Neuronal stem cell (in vitro differentiated cells): ENCODE data around the gene MBNL3.
"Not testable (repeated sequence)": the region's sequence is repeated elsewhere in the genome, so short reads cannot be mapped to it uniquely, and the experiment has no call there.

Source experiments
- DNase-seq: peaks from one replicate; pipeline ENCODE4 v3.0.0-alpha.2; 2013; ENCODE audit warnings: low spot score
- H2AFZ ChIP-seq: one replicate; pipeline ENCODE4 v1.6.1; 2013; ENCODE audit warnings: mild to moderate bottlenecking, low read length, inconsistent platforms
- H2AK5ac ChIP-seq: 2 replicates; pipeline ENCODE4 v1.6.1; 2013; ENCODE audit warnings: low read depth, mild to moderate bottlenecking, inconsistent platforms, low read length, moderate library complexity, mixed read lengths
- H2BK120ac ChIP-seq: 2 replicates; pipeline ENCODE4 v1.6.1; 2013; ENCODE audit warnings: low read depth, mild to moderate bottlenecking, inconsistent platforms, low read length, moderate library complexity, mixed read lengths
- H2BK12ac ChIP-seq: one replicate; pipeline ENCODE4 v1.6.1; 2013; ENCODE audit warnings: low read length, inconsistent platforms
- H2BK15ac ChIP-seq: 2 replicates; pipeline ENCODE4 v1.6.1; 2013; ENCODE audit warnings: mild to moderate bottlenecking, low read length, inconsistent platforms, mixed read lengths
- H2BK5ac ChIP-seq: one replicate; pipeline ENCODE4 v1.6.1; 2013; ENCODE audit warnings: inconsistent platforms, mild to moderate bottlenecking, low read length, moderate library complexity
- H3K14ac ChIP-seq: one replicate; pipeline ENCODE4 v1.6.1; 2013; ENCODE audit warnings: low read length, inconsistent platforms
- H3K18ac ChIP-seq: 2 replicates; pipeline ENCODE4 v1.6.1; 2013; ENCODE audit warnings: low read length, inconsistent platforms
- H3K23ac ChIP-seq: 2 replicates; pipeline ENCODE4 v1.6.1; 2013; ENCODE audit warnings: low read depth, mild to moderate bottlenecking, mixed read lengths, low read length, inconsistent platforms; ENCODE audit not compliant: poor library complexity
- H3K27ac ChIP-seq: replicated peaks from 3 replicates; pipeline ENCODE4 v1.5.1; 2013; ENCODE audit warnings: low read length, inconsistent platforms
- H3K27me3 ChIP-seq, 3 experiments: 2 replicates each; pipeline ENCODE4 v1.6.1; 2013; ENCODE audit warnings: low read length in 3 of 3, mild to moderate bottlenecking in 2 of 3, inconsistent platforms in 1 of 3, low read depth in 1 of 3, mixed read lengths in 1 of 3, moderate library complexity in 1 of 3; ENCODE audit not compliant: control insufficient read depth in 3 of 3, insufficient read depth in 3 of 3
- H3K36me3 ChIP-seq, 2 donors: replicated peaks in 1 of 2; 2 replicates each; pipeline ENCODE4 v1.6.1; 2013; ENCODE audit warnings: low read length in 2 of 2; ENCODE audit not compliant: control insufficient read depth in 2 of 2, insufficient read depth in 2 of 2
- H3K4ac ChIP-seq: 2 replicates; pipeline ENCODE4 v1.6.1; 2013; ENCODE audit warnings: inconsistent platforms, mild to moderate bottlenecking, low read length, moderate library complexity
- H3K4me1 ChIP-seq, 2 donors: 1 replicate in 1 of 2; 2 replicates in 1 of 2; pipeline ENCODE4 v1.6.1; 2013; ENCODE audit warnings: low read length in 2 of 2, low read depth in 1 of 2; ENCODE audit not compliant: control insufficient read depth in 2 of 2, insufficient read depth in 1 of 2
- H3K4me2 ChIP-seq: one replicate; pipeline ENCODE4 v1.6.1; 2013; ENCODE audit warnings: mild to moderate bottlenecking, low read length, inconsistent platforms; ENCODE audit not compliant: insufficient read depth, poor library complexity, severe bottlenecking
- H3K4me3 ChIP-seq, 2 donors: 2 replicates each; pipeline ENCODE4 v1.5.1; 2013; ENCODE audit warnings: low read length in 2 of 2, mild to moderate bottlenecking in 2 of 2, inconsistent platforms in 1 of 2, moderate library complexity in 1 of 2
- H3K79me1 ChIP-seq: one replicate; pipeline ENCODE4 v1.6.1; 2013; ENCODE audit warnings: low read depth, mild to moderate bottlenecking, inconsistent platforms, low read length, moderate library complexity
- H3K9ac ChIP-seq: one replicate; pipeline ENCODE4 v1.6.1; 2013; ENCODE audit warnings: mild to moderate bottlenecking, low read depth, low read length, inconsistent platforms; ENCODE audit not compliant: poor library complexity
- H3K9me3 ChIP-seq, 2 donors: replicated peaks in 1 of 2; 2 replicates each; pipeline versions ENCODE3 to v1.6.1; 2013; ENCODE audit warnings: low read length in 2 of 2, mild to moderate bottlenecking in 2 of 2, inconsistent platforms in 1 of 2, low read depth in 1 of 2, mixed read lengths in 1 of 2, moderate library complexity in 1 of 2; ENCODE audit not compliant: control insufficient read depth in 2 of 2, insufficient read depth in 1 of 2
- H4K8ac ChIP-seq: one replicate; pipeline ENCODE4 v1.6.1; 2013; ENCODE audit warnings: low read depth, mild to moderate bottlenecking, inconsistent platforms, low read length, moderate library complexity
- H4K91ac ChIP-seq: one replicate; pipeline ENCODE4 v1.6.1; 2013; ENCODE audit warnings: low read length, low read depth, mild to moderate bottlenecking, inconsistent platforms; ENCODE audit not compliant: poor library complexity
- WGBS, 2 donors: extraction: QIAGEN DNeasy Blood & Tissue Kit; methylation state at CpG; one replicate each; pipeline ENCODE4 v1.1.7; 2013; ENCODE audit warnings: missing lambda C conversion rate in 2 of 2, mixed read lengths in 1 of 2; ENCODE audit not compliant: insufficient read length in 2 of 2, insufficient replicate concordance in 1 of 2; ENCODE audit errors: extremely low coverage in 2 of 2; 5-methylcytosine and 5-hydroxymethylcytosine counted together

The MBNL3 gene

DNA sequence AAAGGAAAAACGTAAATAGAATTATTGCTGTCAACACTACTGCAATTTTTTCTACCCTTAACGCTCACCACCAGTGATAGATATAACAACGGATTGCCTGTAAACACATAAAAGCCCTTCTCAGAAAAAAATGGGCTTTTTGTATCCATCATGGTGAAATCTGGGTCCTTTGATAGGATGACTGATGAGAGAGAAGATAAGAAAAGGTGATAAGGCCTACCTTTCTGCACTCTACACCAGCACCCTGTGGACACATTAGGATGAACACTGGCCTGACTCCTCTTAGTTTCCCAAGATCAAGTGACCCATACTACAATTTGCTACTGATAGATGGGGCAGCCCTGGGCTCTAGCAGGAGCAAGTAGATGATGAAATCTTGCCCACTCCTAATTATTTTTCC, 157.3 kb downstream of the MBNL3 start:
- no peak overlapping the region for H2AK5ac ChIP-seq
- H2BK15ac ChIP-seq, result no peak overlapping the region
- no peak overlapping the region for H4K8ac ChIP-seq
- H3K4me1 ChIP-seq, result no peaks in the 10 kb centered on the region
- H3K36me3 ChIP-seq, result no peaks in the 10 kb centered on the region
- no peak overlapping the region for H3K27ac ChIP-seq
- H2BK12ac ChIP-seq, result no peak overlapping the region
- no CpG with 5 or more reads among the region's 3 CpGs for WGBS, 2 donors
- H3K27me3 ChIP-seq, result peaks cover 0 to 2% (median 0%) of the 10 kb centered on the region in 3 experiments
- H3K4me3 ChIP-seq, result no peak overlapping the region
- no peak overlapping the region for H3K4me2 ChIP-seq
- H3K9me3 ChIP-seq, result no peaks in the 10 kb centered on the region
- no peak overlapping the region for H3K4ac ChIP-seq
- no peak overlapping the region for H2BK5ac ChIP-seq
- H3K23ac ChIP-seq, result no peak overlapping the region
- H4K91ac ChIP-seq, result no peak overlapping the region
- H3K18ac ChIP-seq, result no peak overlapping the region
- H2AFZ ChIP-seq, result no peak overlapping the region
- H3K14ac ChIP-seq, result no peak overlapping the region
- no peaks in the 10 kb centered on the region for H3K79me1 ChIP-seq
- no peak overlapping the region for H3K9ac ChIP-seq
- DNase-seq, result no peak
- H2BK120ac ChIP-seq, result no peak overlapping the region

DNA sequence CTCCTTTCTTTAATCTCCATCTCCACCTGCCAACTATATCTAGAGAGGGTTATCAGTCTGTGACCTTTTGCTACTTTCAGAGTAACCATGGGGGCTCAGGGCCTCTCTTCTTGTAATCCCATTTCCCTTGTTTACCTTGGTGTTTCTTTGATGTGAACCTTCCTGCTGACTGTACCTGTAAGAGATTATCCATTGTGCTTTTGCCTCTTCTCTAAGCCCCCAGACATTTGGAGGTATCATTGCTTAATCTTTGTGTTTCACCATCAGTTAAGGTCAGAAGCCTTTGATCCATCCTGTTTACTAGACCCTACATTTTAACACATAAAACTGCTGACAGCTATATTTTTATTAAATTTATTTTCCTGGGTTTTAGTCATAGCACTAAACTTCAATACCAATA, 157.8 kb downstream of the MBNL3 start:
- no peak overlapping the region for H4K91ac ChIP-seq
- H3K9me3 ChIP-seq, result no peaks in the 10 kb centered on the region
- H3K23ac ChIP-seq, result no peak overlapping the region

DNA sequence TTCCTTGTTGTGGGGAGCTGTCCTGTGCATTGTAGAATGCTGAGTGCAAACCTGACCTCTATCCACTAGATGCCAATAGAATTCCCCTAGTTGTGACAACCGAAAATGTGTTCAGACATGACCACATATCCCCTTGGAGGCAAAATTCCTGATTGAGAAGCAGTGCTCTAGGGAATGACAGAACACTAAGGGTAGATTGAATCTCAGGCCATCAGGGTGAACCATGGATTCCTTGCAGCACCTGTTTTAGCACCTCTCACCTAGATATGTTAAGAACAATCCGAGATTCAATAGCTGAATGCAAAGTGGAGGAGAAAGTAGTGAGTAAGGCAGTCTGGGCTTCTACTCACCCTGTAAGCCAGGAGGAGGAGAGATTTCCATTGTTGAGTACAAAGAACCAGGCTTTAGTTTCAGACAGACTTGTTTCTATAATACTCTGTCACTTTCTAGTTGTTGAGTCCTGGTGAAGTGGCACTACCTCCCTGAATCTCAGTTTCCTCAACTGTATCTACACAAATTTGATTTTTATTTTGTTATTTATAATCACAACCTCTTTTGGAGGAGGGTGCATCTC, 158.6 kb downstream of the MBNL3 start:
- Histone ChIP-seq H2BK120ac (no peak overlapping the region), H3K4me1 (no peaks in the 10 kb centered on the region), H3K36me3 (no peaks in the 10 kb centered on the region), H3K79me1 (no peaks in the 10 kb centered on the region), H2BK15ac (no peak overlapping the region), H3K9ac (no peak overlapping the region), H3K4ac (no peak overlapping the region), H4K91ac (no peak overlapping the region), H3K27ac (no peak overlapping the region), H3K27me3 (peaks cover 0 to 2% (median 0%) of the 10 kb centered on the region in 3 experiments), H3K4me2 (no peak overlapping the region), H3K4me3 (no peak overlapping the region), H2AK5ac (no peak overlapping the region), H3K9me3 (no peaks in the 10 kb centered on the region), H2BK12ac (no peak overlapping the region), H2BK5ac (no peak overlapping the region), H3K18ac (no peak overlapping the region), H2AFZ (no peak overlapping the region), H3K23ac (no peak overlapping the region), H3K14ac (no peak overlapping the region), H4K8ac (no peak overlapping the region)
- no CpG with 5 or more reads among the region's 2 CpGs for WGBS, 2 donors
- no peak for DNase-seq

More for the DNA sequence above, 157.8 kb downstream of the MBNL3 start:
- Histone ChIP-seq H2BK120ac (no peak overlapping the region), H3K27ac (no peak overlapping the region), H3K18ac (no peak overlapping the region), H3K4me2 (no peak overlapping the region), H2BK5ac (no peak overlapping the region), H3K9ac (no peak overlapping the region), H3K4ac (no peak overlapping the region), H3K36me3 (no peaks in the 10 kb centered on the region), H3K79me1 (no peaks in the 10 kb centered on the region), H2BK12ac (no peak overlapping the region), H2BK15ac (no peak overlapping the region), H3K4me3 (no peak overlapping the region), H3K14ac (no peak overlapping the region), H4K8ac (no peak overlapping the region), H2AFZ (no peak overlapping the region), H3K4me1 (no peaks in the 10 kb centered on the region), H3K27me3 (peaks cover 0 to 2% (median 0%) of the 10 kb centered on the region in 3 experiments), H2AK5ac (no peak overlapping the region)
- no peak for DNase-seq

DNA sequence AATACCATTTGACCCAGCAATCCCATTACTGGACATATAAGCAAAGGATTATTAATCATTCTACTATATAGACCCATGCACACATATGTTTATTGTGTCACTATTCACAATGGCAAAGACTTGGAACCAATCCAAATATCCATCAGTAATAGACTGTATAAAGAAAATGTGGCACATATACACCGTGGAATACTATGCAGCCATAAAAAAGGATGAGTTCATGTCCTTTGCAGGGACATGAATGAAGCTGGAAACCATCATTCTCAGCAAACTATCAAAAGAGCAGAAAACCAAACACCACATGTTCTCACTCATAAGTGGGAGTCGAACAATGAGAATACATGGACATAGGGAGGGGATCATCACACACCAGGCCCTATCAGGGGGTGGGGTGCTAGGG, 161.9 kb downstream of the MBNL3 start:
- WGBS, 2 donors, result no CpG with 5 or more reads among the region's 2 CpGs

More for the DNA sequence above, 161.9 kb downstream of the MBNL3 start:
- not testable (repeated sequence) for H3K4me3 ChIP-seq, H3K27me3 ChIP-seq, H3K23ac ChIP-seq, H3K27ac ChIP-seq, H2BK12ac ChIP-seq, H3K36me3 ChIP-seq, DNase-seq, H3K9me3 ChIP-seq, H4K8ac ChIP-seq, H2BK15ac ChIP-seq, H3K4me2 ChIP-seq, H3K79me1 ChIP-seq, H4K91ac ChIP-seq, H3K9ac ChIP-seq, H3K4me1 ChIP-seq, H2AK5ac ChIP-seq, H3K4ac ChIP-seq, H2BK5ac ChIP-seq, H3K18ac ChIP-seq, H2BK120ac ChIP-seq, H3K14ac ChIP-seq, H2AFZ ChIP-seq
